GM18519 (cell line): ENCODE data around the gene FGL2.
"Not testable (repeated sequence)": the region's sequence is repeated elsewhere in the genome, so short reads cannot be mapped to it uniquely, and the experiment has no call there.

Experiments
- ATAC-seq: cut with Tn5 transposase; IDR thresholded peaks from one replicate; pipeline ENCODE4 v1.9.1; 2021; ENCODE audit warnings: mild to moderate bottlenecking, moderate library complexity; ENCODE audit not compliant: unreplicated experiment, low FRiP score

Gene FGL2

DNA sequence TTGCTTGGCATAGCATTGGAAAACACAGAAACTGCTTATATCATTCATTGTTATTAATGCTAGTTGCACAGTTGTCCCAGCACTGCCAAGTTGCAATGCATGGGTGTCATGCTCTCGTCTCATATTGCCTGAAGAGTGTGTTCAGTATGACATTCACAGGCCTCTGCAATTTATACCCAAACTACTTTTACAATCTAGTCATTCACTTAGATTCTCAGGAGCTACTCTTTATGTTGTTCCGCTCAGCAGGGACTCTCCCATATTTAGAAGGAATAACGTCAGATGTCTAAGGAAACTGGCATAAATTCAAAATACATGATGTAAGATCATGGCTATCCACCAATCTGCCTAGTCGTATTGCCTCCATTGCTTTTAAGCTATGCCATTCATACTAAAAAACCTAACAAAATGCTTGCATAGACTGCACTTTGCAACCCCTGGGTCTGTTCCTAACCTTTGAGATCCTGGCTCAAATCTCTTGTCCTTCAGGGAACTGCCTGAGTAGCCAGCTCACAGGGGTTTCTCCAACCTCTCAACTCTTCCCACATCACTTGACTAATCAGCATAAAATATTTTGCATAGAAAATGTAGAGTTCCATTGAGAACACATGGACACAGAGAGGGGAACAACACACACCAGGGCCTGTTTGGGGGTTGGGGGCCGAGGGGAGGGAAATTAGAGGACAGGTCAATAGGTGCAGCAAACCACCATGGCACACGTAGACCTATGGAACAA, 27.0 kb downstream of the FGL2 start:
- not testable (repeated sequence) for ATAC-seq

- ATAC-seq = not testable (repeated sequence)
Measured at GRCh38 chr7:77171073-77171472, 28.5 kb downstream of the FGL2 start.

- peak; percentile 64 for ATAC-seq
Measured at GRCh38 chr7:77157446-77157845, 42.2 kb downstream of the FGL2 start.

GRCh38 chr7:77157034-77157433, 42.6 kb downstream of the FGL2 start:
- peak; percentile 76 for ATAC-seq

DNA sequence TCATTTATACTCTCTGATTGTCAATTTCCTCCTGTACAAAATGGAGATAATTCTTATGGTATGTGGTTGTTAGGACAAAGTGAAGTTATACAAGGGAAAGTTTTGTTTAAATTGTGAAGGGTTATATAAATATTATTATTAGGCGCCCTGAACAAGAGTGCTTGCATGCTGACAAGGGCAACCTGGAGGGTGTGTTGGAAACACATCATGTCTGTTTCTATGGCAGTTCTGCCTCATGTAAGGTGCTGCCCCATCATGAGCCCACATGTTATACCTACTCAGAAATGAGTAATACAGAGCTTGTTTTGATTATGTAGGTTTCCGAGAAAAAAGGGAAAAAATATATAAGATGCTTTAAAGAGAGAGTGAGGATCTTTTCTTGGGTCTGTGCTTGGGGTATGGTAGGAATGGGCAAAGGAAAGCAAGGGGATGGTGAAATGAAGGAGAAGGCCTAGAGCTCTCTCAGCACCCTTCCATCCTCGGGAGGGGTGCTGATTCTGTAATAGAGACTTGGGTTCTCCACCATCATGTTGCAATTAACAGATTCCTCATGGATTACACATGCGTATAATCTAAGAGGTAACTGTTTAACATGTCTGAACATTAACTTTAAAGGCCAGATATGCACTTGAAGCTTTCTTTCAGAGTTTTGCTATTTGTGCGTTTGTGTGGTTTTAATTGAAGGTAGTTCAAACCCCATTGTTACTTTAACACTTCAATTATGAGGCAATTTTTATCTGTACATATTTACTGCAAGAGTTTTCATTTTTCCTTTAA, 43.8 kb downstream of the FGL2 start:
- ATAC-seq = not testable (repeated sequence)

DNA sequence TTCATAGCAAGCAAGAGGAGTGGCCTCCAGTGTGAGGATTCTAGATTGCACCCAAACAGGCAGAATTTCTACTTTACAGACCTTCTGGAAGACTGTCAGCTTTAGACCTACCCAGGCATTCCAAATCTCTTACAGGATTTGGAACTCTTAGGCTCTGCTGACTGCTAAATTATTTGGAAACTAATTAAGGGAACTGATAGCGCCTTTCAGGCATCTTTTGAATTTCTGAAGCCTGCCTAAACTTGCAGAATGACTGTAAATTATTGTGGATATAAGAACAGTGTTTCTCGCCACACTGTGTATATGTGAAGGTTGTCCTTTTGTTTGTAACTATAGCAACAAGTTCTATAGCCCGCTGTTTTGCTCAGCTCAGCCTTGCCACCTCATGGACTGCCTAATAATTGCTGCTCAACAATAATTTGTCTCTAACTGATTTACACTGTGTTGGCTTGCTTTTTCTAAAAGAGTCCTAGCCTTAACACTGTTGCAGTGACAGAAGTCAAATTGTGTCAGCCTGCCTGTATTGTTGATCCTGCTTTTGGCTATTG, 44.6 kb downstream of the FGL2 start:
- ATAC-seq = peak; percentile 47

- ATAC-seq = not testable (repeated sequence)
Measured at GRCh38 chr7:77152232-77152631, 47.4 kb downstream of the FGL2 start.
